ENCODE measurements around the gene AMOTL1. TPM values are rescaled to one million over a fixed set of nuclear protein-coding genes. Genes with fewer than 3 reads are reported as not detected.

The AMOTL1 gene
- total RNA-seq, 2 donors from 2014 or later: 56.7 to 59.5 TPM

DNA sequence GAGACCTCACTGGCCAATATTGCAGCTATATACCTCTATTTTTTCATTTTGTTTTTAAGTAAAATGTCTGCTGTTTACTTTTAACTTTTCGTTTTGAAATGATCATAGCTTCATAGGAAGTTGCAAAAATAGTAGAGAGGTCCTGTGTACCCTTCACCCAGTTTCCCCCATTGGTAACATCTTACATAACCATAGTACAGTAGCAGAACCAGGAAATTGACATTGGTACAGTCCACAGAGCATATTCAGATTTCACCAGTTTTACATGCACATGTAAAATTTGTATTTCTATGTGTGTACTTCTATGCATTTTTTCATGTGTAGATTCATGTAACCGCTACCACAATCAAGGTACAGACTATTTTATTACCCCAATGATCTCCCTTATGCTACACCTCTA lies 3.8 kb downstream of the AMOTL1 start:
- no peak for DNase-seq (ENCODE audit: low spot score)
- H3K4me1 ChIP-seq: peaks cover 0 to 65% of the 10 kb centered on the region in 2 donors
- no peak overlapping the region for H3K4me3 ChIP-seq
- H3K27ac ChIP-seq: no peak overlapping the region
- no peaks in the 10 kb centered on the region for H3K27me3 ChIP-seq
- TF ChIP-seq, protein P1, sequence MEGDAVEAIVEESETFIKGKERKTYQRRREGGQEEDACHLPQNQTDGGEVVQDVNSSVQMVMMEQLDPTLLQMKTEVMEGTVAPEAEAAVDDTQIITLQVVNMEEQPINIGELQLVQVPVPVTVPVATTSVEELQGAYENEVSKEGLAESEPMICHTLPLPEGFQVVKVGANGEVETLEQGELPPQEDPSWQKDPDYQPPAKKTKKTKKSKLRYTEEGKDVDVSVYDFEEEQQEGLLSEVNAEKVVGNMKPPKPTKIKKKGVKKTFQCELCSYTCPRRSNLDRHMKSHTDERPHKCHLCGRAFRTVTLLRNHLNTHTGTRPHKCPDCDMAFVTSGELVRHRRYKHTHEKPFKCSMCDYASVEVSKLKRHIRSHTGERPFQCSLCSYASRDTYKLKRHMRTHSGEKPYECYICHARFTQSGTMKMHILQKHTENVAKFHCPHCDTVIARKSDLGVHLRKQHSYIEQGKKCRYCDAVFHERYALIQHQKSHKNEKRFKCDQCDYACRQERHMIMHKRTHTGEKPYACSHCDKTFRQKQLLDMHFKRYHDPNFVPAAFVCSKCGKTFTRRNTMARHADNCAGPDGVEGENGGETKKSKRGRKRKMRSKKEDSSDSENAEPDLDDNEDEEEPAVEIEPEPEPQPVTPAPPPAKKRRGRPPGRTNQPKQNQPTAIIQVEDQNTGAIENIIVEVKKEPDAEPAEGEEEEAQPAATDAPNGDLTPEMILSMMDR (IDR thresholded peaks at IDR 0.05): no peak
- H3K36me3 ChIP-seq: no peaks in the 10 kb centered on the region
- no peaks in the 10 kb centered on the region for H3K9me3 ChIP-seq

DNA sequence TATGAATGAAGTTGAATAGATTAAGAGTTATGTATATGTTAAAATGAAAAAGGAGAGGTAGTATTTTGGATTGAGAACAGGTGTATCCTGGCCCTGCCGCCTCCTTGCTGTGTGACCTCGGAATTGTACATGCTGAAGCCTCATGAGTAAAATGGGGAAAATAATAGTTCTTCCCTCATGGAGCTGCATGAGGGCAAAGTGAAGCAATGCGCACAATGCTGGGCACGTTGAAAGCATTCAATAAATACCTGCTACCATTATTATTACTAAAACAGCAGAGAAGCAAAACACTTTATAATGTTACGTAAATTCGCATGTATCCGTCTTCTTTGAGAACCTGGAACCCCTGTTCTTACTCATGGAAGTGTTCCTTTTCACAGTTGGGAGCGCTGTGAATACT lies 5.7 kb downstream of the AMOTL1 start:
- Histone ChIP-seq H3K4me3 (no peak overlapping the region), H3K27ac (no peak overlapping the region), H3K4me1 (peaks cover 0 to 59% of the 10 kb centered on the region in 2 donors), H3K9me3 (no peaks in the 10 kb centered on the region), H3K36me3 (no peaks in the 10 kb centered on the region), H3K27me3 (no peaks in the 10 kb centered on the region)
- DNase-seq (ENCODE audit: low spot score): no peak
- TF ChIP-seq, protein P1 (IDR thresholded peaks at IDR 0.05): no peak

DNA sequence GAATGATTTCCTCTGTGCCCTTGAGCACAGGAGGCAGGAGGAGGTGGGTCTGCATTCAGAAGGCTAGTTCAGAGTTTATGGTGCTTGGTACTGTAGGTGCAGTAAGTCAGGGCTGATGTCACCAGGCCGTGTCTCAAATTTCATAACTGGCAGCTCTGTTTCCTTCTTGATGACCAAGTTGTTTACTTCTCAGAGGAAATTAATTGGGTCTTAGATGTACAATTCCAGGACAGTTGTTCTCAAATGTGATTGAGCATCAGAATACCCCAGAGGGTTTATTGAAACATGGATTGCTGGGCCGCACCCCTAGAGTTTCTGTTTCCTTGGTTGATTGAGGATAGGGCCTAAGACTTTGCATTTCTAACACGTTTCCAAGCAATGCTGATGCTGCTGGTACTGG lies 6.2 kb downstream of the AMOTL1 start:
- H3K36me3 ChIP-seq: no peaks in the 10 kb centered on the region
- H3K4me3 ChIP-seq: no peak overlapping the region
- H3K27ac ChIP-seq: peak overlapping the region in 1 of 2 donors; percentile 1
- no peaks in the 10 kb centered on the region for H3K9me3 ChIP-seq
- no peak for DNase-seq (ENCODE audit: low spot score)
- TF ChIP-seq, protein P1 (IDR thresholded peaks at IDR 0.05): no peak
- no peaks in the 10 kb centered on the region for H3K27me3 ChIP-seq
- H3K4me1 ChIP-seq: peaks cover 0 to 58% of the 10 kb centered on the region in 2 donors

DNA sequence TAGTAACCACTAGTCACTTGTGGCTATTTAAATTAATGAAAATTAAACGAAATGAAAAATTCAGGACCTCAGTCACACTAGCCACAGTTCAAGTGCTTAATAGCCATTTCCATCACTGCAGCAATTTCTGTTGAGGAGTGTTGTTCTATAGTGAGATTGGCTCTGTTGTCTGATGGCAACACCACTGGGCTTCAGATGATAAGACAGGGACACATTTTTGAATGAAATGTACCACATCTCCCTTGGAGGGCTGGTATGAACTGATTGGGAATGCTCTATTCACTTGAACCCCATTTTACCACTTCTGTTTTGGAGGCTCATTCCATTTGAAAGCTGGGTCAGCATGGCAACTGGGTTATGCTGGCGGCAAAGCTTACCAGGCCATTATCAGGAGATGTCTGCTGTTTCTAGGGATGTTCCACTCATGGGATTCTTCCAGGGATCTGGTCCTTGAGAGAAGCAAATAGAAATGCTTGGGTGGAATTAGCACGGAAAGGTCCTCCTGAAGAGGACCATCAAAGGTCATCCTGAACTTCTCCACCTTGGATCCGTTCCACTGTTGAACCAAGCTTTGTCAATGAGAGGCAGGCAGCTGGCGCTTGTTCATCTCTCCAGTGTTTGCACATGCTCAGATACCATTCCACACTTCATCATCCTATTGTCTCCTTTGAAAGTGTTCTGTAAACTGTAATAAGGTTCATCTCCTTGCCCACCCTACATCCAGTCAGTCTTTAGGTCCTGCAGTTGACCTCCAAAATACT lies 7.6 kb downstream of the AMOTL1 start:
- TF ChIP-seq, protein P1 (IDR thresholded peaks at IDR 0.05): no peak
- no peak for DNase-seq (ENCODE audit: low spot score)
- no peaks in the 10 kb centered on the region for H3K27me3 ChIP-seq
- H3K9me3 ChIP-seq: no peaks in the 10 kb centered on the region
- H3K4me1 ChIP-seq: peaks cover 0 to 52% of the 10 kb centered on the region in 2 donors
- H3K4me3 ChIP-seq: no peak overlapping the region
- no peaks in the 10 kb centered on the region for H3K36me3 ChIP-seq
- H3K27ac ChIP-seq: peak overlapping the region in 1 of 2 donors; percentile 39

DNA sequence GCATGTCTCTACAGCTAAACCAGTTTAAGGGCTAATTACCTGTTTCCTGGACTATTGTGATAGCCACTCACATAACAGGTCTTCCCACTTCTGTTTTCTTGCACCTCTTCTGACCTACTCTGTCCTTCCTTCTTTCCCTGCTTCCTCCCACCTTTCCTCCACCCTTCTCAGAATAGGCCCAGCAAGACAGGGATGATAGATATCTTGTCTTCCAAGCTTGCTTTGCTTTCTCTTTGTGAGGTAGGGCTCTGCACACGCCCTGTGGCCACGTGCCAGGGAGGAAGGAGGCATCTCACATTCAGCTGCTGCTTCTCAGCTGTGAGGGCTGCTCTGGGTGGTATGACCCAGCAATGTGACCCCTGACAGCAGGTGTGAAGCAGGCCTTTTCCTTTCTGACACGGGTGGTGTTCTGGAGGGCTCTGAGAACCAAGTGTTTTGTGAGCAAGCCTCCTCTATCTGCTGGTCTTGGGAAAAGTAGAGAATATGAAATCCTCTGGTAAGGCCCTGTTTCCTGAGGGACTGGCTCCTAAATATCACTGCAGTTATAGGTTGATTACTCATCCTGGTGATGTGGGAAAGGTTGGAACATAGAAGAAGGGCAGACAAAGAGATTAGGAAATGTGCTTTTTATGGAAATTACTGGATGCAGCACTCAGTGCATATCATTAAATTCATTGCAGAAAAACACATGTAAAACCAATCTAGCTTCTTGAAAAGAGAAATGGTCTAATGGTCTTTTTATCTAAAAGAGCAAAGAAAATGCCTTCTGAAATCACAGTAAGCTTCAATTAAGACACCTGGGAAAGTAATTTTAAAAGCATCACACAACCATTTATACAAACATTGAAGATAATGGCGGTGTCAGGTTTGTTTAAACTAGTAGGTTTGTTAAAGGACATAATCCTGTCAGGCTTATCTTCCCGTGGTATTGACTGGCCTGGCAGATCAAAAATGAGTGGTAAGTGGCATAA lies 8.5 kb downstream of the AMOTL1 start:
- H3K36me3 ChIP-seq: no peaks in the 10 kb centered on the region
- peak overlapping the region; percentile 17 to 39 for H3K27ac ChIP-seq
- H3K4me3 ChIP-seq: no peak overlapping the region
- no peaks in the 10 kb centered on the region for H3K27me3 ChIP-seq
- TF ChIP-seq, protein P1 (IDR thresholded peaks at IDR 0.05): no peak
- no peaks in the 10 kb centered on the region for H3K9me3 ChIP-seq
- H3K4me1 ChIP-seq: peaks cover 0 to 53% of the 10 kb centered on the region in 2 donors
- DNase-seq (ENCODE audit: low spot score): no peak

Measured in right atrium auricular region (tissue), 2 donors.